Activated naive CD8-positive, alpha-beta T cell (primary cell): ENCODE data around the gene MTMR8.
"Not testable (repeated sequence)": the region's sequence is repeated elsewhere in the genome, so short reads cannot be mapped to it uniquely, and the experiment has no call there.

Experiments
- H3K27ac Mint-ChIP-seq: one replicate; pipeline ENCODE4 v1.8.0; 2021; ENCODE audit warnings: mixed read lengths
- H3K27me3 Mint-ChIP-seq: one replicate; pipeline ENCODE4 v1.8.0; 2021; ENCODE audit warnings: mixed read lengths
- H3K36me3 Mint-ChIP-seq: one replicate; pipeline ENCODE4 v1.8.0; 2021; ENCODE audit warnings: mixed read lengths
- H3K4me1 Mint-ChIP-seq: one replicate; pipeline ENCODE4 v1.8.0; 2021; ENCODE audit warnings: low read depth, mixed read lengths
- H3K4me3 Mint-ChIP-seq: one replicate; pipeline ENCODE4 v1.8.0; 2021; ENCODE audit warnings: mild to moderate bottlenecking, mixed read lengths
- H3K9me3 Mint-ChIP-seq: one replicate; pipeline ENCODE4 v1.8.0; 2021; ENCODE audit warnings: low read depth, mixed read lengths

Gene MTMR8

DNA sequence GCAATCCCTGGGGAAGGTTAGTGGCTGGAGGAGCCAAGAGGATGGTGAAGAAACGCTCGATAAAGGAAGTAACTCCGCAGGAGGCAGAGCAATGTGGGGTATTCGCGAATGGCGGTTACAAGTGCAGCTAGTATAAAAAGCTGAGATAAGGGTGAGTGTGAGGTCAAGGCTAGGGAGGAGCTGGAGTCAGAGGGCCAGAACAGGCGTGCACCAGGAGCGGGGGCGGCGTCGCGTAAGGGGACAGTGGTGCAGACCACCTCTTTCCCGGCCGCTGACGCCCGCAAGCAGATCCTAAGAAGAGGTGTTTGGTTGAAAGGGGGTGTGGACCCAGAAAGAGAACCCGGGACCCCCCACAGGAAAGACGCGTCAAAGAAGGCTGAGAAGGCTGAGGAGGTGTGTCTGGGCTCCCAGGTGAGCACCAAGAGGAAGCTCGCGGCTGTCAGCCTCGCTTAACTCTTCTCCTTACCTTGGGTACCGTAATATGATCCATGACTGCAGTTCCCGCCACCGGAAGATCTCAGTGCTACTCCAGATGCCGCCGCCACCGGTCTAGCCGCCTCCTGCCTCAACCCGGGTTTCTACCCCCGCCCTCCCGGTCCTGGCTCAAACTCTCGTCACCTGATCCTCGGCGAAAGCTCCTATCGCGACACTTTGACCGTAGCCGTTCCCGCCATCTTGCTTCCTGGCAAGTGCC lies at the start of gene MTMR8:
MTMR8 (minus strand) TSS at position 579 of the 694 bp plus-strand sequence; CDS start at position 490, 89 bp downstream.
- Mint-ChIP-seq H3K27me3 (no peaks in the 10 kb centered on the region), H3K36me3 (no peaks in the 10 kb centered on the region), H3K27ac (peak within 1 kb of the TSS; percentile 68)

DNA sequence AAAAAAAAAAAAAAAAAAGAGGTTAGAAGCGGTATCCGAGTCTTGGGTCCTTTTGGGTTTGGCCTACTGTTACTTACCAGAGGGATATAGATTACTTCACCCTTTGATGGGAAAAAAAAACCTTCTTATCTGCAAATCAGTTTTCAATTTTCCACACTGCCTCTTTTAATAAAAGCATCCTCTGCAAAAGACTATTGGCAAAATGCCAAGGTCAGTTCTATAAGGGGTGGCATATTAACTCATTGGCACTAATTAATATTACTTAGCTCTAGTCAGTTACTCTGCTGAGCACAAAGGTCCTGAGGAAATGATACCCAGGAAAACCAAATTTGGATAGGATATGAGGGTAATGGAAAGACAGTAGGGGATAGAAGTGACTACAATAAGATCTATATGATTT lies 44.3 kb upstream of the MTMR8 start:
- Mint-ChIP-seq H3K4me3 (no peak overlapping the region), H3K27ac (no peak overlapping the region), H3K4me1 (no peaks in the 10 kb centered on the region), H3K27me3 (no peaks in the 10 kb centered on the region), H3K9me3 (no peaks in the 10 kb centered on the region), H3K36me3 (no peaks in the 10 kb centered on the region)

More for the DNA sequence above, at the start of gene MTMR8:
- peak within 1 kb of the TSS; percentile 93 for H3K4me3 Mint-ChIP-seq
- no peaks in the 10 kb centered on the region for H3K9me3 Mint-ChIP-seq
- H3K4me1 Mint-ChIP-seq = peaks cover 44% of the 10 kb centered on the region

DNA sequence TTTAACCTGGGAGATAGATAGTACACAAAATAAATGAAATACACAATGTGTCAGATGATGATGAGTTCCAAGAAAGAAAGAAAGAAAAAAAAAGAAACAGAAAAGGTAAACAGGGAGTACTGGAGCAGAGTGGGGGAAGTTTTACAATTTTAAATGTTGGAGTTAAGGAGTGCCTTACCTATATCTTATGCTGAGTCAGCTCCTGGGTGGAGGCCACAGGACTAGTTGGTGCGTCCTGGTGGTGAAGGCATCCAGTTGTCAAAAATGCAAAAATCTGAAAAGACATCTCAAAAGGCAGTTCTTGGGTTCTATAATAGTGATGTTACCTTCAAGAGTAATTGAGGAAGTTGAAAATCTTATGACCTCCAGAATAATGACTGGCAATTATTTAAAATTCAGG lies 42.4 kb upstream of the MTMR8 start:
- Mint-ChIP-seq H3K27me3 (no peaks in the 10 kb centered on the region), H3K4me1 (no peaks in the 10 kb centered on the region), H3K36me3 (no peaks in the 10 kb centered on the region), H3K9me3 (no peaks in the 10 kb centered on the region), H3K27ac (no peak overlapping the region), H3K4me3 (no peak overlapping the region)

DNA sequence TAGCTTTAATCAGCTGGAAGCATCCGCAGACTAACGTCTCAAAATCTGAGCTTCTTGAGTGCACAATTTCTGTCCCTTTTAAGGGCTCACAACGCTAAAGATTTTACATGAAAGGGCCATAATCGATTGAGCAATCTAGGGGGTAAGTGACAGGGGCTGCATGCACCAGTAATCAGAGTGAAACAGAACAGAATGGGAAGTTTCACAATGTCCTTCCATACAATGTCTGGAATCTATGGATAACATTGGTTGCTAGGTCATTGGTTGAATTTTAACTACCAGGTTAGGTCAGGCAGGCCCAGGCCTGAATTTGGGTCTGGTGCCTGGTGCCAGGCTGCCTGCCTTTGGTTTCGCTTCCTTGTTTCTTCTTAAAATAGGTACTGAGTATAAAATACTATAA lies 42.0 kb upstream of the MTMR8 start:
- Mint-ChIP-seq H3K4me3 (no peak overlapping the region), H3K36me3 (no peaks in the 10 kb centered on the region), H3K27me3 (no peaks in the 10 kb centered on the region), H3K4me1 (no peaks in the 10 kb centered on the region), H3K27ac (no peak overlapping the region), H3K9me3 (no peaks in the 10 kb centered on the region)

DNA sequence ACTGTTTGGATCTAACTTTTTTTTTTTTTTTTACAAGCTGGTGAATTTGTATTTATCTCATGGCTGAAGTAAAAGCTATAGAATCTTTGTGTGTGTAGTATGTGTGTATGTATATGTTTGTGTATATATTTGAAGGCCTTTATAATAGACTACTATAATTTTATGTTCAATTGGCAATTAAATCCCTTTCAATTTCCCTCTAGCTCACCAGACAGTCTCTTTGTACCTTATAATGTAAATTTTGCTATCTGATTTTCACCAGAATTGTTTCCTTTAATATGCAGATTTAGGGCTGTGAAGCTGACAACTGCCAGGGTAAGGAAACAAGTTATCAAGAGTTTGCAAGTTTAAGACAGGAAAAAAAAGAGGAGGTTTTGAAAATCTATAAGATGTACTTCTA lies 33.1 kb upstream of the MTMR8 start:
- no peaks in the 10 kb centered on the region for H3K9me3 Mint-ChIP-seq
- H3K27me3 Mint-ChIP-seq = no peaks in the 10 kb centered on the region
- H3K27ac Mint-ChIP-seq = no peak overlapping the region
- H3K4me3 Mint-ChIP-seq = no peak overlapping the region
- no peaks in the 10 kb centered on the region for H3K4me1 Mint-ChIP-seq
- no peaks in the 10 kb centered on the region for H3K36me3 Mint-ChIP-seq

DNA sequence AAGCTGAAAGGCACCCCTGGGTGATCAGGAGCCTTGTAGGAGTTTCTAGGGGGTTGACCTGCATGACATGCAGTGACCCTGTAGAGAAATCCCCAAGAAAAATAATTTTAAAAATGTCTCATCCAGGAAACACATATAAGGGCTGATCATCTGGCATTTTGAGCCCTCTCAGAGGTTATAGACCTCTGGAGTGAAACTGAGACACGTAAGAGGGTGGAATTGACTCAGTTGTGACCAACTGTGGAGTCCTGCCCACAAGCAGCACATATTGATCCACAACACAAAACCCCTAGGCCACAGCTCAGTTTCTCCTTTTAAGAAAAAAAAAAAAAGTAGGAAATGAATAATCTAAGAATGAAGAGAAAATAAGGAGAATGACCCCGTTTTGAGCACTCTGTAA lies 32.5 kb upstream of the MTMR8 start:
- no peaks in the 10 kb centered on the region for H3K4me1 Mint-ChIP-seq
- no peak overlapping the region for H3K4me3 Mint-ChIP-seq
- no peaks in the 10 kb centered on the region for H3K27me3 Mint-ChIP-seq
- no peaks in the 10 kb centered on the region for H3K36me3 Mint-ChIP-seq
- H3K27ac Mint-ChIP-seq = no peak overlapping the region
- no peaks in the 10 kb centered on the region for H3K9me3 Mint-ChIP-seq

DNA sequence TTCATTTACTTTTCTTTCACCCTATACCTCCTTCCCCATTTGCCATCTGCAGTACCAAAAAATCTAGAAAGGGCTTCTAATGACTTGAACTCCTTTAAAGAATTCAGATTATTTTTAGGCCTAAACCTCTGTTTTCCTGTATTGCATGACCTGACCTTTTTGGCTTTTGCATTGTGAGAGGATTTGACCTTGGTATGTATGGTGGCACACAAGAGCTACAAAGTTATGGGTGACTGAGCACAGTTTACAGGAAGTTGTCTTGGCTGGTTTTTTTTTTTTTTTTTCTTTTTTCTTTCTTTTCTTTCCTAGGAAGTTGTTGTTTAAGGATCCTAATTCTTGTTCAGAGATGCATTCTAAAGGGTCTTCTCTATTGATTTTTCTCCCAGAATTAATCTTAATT lies 32.0 kb upstream of the MTMR8 start:
- H3K36me3 Mint-ChIP-seq = no peaks in the 10 kb centered on the region
- H3K4me3 Mint-ChIP-seq = no peak overlapping the region
- H3K9me3 Mint-ChIP-seq = no peaks in the 10 kb centered on the region
- H3K27ac Mint-ChIP-seq = no peak overlapping the region
- H3K4me1 Mint-ChIP-seq = no peaks in the 10 kb centered on the region
- H3K27me3 Mint-ChIP-seq = no peaks in the 10 kb centered on the region

DNA sequence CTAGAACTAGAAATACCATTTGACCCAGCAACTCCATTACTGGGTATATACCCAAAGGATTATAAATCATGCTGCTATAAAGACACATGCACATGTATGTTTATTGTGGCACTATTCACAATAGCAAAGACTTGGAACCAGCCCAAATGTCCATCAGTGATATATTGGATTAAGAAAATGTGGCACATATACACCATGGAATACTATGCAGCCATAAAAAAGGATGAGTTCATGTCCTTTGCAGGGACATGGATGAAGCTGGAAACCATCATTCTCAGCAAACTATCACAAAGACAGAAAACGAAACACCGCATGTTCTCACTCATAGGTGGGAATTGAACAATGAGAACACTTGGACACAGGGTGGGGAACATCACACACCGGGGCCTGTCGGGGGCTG lies 14.5 kb upstream of the MTMR8 start:
- not testable (repeated sequence) for H3K9me3 Mint-ChIP-seq, H3K4me1 Mint-ChIP-seq, H3K27ac Mint-ChIP-seq, H3K4me3 Mint-ChIP-seq, H3K36me3 Mint-ChIP-seq, H3K27me3 Mint-ChIP-seq

DNA sequence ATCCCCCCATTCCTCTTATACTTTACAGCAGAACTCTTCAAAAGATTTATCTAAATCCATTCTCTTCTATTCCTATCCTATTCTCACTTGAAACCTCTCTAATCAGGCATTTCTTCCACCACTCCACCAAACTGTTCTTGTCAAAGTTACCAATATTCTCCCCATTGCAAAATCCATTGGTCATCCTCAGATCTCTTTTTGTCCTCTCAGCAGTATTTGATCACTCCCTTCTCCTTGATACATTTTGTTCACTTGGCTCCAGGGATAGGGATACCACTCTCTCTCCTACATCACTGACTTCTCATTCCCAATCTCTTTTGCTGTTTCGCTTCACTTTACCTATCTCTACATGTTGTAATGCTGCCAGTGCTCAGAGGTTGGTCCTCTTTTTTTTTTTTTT lies 2.8 kb upstream of the MTMR8 start:
- Mint-ChIP-seq H3K4me3 (no peak overlapping the region), H3K27ac (no peak overlapping the region), H3K4me1 (peaks cover 25% of the 10 kb centered on the region), H3K9me3 (no peaks in the 10 kb centered on the region), H3K36me3 (no peaks in the 10 kb centered on the region), H3K27me3 (no peaks in the 10 kb centered on the region)

DNA sequence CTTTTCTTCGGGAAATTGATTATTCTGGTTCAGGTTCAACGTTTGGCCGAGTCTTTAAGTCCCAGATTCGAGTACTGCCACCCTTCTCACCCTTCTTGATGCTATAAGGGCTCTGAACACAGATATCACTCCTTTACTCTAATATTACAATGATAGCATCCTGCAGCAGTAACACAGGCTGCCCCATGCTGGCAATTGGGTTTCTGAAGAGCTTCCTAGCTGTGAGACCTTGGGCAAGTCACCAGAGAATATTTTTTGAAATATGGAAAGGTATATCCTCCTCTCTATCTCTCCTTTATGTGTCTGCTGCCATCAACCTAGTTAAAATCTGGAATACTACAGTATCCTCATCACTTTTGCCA lies 297 bp upstream of the MTMR8 start:
- Mint-ChIP-seq H3K27me3 (no peaks in the 10 kb centered on the region), H3K4me3 (peak overlapping the region; percentile 93), H3K4me1 (peaks cover 44% of the 10 kb centered on the region), H3K9me3 (no peaks in the 10 kb centered on the region), H3K36me3 (no peaks in the 10 kb centered on the region), H3K27ac (peak overlapping the region; percentile 68)

DNA sequence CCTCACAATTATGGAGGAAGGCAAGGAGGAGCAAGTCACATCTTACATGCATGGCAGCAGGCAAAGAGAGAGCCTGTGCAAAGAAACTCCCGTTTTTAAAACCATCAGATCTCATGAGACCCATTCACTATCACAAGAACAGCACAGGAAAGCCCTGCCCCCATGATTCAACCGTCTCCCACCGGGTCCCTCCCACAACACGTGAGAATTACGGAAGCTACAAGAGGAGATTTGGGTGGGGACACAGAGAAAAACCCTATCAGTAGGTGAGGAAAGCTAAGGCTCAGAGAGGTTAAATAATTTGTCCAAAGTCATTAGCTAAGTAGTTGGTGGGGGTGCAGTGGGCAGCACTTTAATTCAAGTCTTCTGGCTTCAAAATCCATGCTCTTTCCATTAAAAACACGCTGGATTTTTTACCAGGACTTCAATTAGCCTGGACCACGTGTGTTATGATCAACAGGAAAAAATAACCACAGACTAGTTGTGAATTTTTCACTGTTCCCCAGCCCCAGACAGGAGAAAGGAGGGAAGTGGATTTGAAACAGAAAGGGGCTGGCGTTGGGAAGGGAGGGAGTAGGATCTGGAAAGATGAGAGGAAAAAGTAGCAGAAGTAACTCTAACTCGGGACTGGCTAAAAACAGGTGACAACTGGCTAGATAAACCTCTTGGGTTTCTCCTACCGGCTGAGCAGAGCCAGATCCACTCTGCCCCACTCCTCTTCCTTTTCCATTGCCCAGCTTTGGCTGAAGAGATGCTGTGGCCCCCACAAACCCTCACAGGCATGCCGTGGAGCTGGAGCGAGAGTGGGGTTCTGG lies 986 bp downstream of the MTMR8 start:
- no peaks in the 10 kb centered on the region for H3K36me3 Mint-ChIP-seq
- peaks cover 44% of the 10 kb centered on the region for H3K4me1 Mint-ChIP-seq
- H3K9me3 Mint-ChIP-seq = no peaks in the 10 kb centered on the region
- peak overlapping the region; percentile 68 for H3K27ac Mint-ChIP-seq
- H3K4me3 Mint-ChIP-seq = peak overlapping the region; percentile 93
- no peaks in the 10 kb centered on the region for H3K27me3 Mint-ChIP-seq

DNA sequence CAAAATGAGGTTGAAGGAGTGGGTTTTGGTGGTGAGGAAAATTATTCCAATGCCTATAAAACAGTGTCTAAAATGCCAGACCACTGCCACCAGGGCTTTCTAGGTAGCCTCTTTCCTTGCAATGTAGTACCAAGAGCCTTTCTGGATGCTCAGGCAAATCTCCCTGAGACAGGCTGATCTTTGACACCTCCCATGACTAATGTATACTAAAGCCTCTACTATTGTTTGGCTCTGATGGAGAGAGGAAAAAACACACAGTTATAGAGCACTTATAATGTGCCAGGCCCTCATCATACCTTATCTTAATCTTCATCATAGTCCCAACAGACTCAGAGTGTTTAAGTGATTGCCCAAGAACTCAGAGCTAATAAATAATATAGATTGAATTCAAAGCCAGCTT lies 5.8 kb downstream of the MTMR8 start:
- no peaks in the 10 kb centered on the region for H3K27me3 Mint-ChIP-seq
- H3K27ac Mint-ChIP-seq = no peak overlapping the region
- H3K4me1 Mint-ChIP-seq = peaks cover 34% of the 10 kb centered on the region
- H3K4me3 Mint-ChIP-seq = no peak overlapping the region
- H3K9me3 Mint-ChIP-seq = no peaks in the 10 kb centered on the region
- peaks cover 13% of the 10 kb centered on the region for H3K36me3 Mint-ChIP-seq

DNA sequence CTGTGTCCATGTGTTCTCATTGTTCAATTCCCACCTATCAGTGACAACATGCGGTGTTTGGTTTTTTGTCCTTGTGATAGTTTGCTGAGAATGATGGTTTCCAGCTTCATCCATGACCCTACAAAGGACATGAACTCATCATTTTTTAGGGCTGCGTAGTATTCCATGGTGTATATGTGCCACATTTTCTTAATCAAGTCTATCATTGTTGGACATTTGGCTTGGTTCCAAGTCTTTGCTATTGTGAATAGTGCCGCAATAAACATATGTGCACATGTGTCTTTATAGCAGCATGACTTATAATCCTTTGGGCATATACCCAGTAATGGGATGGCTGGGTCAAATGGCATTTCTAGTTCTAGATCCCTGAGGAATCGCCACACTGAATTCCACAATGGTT lies 14.5 kb downstream of the MTMR8 start:
- not testable (repeated sequence) for H3K9me3 Mint-ChIP-seq, H3K4me3 Mint-ChIP-seq, H3K4me1 Mint-ChIP-seq, H3K27me3 Mint-ChIP-seq, H3K27ac Mint-ChIP-seq
- peaks cover 33% of the 10 kb centered on the region for H3K36me3 Mint-ChIP-seq

DNA sequence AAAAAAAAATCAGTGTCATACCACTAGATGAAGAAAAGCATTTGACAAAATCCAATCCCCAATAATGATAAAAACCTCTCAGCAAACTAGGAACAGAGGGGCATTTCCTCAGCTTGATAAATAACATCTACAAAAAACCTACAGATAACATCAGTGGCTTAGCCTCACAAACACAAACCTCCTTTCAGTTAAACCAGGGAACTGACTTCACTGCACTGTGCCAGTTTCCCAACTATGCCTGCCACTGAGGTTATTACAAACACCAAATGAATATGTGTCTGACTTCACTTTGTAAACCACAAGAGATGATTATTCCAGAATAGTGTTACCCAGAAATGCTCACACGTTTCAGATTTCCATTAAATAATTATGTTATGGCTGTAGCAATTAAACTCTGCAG lies 15.3 kb downstream of the MTMR8 start:
- H3K27ac Mint-ChIP-seq = no peak overlapping the region
- no peaks in the 10 kb centered on the region for H3K27me3 Mint-ChIP-seq
- H3K4me1 Mint-ChIP-seq = no peaks in the 10 kb centered on the region
- H3K36me3 Mint-ChIP-seq = peaks cover 28% of the 10 kb centered on the region
- H3K9me3 Mint-ChIP-seq = peaks cover 4% of the 10 kb centered on the region
- H3K4me3 Mint-ChIP-seq = no peak overlapping the region

DNA sequence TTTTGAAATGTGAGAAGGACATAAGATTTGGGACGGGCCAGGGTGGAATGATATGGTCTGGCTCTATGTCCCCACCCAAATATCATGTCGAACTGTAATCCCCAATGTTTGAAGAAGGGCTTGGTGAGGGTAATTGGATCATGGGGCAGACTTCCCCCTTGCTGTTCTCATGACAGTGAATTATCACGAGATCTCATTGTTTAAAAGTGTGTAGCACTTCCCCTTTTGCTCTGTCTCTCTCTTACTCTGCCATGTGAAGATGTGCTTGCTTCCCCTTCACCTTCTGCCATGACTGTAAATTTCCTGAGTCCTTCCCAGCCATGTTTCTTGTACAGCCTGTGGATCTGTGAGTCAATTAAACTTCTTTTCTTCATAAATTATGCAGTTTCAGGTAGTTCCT lies 17.5 kb downstream of the MTMR8 start:
- H3K27me3 Mint-ChIP-seq = no peaks in the 10 kb centered on the region
- H3K4me3 Mint-ChIP-seq = no peak overlapping the region
- H3K36me3 Mint-ChIP-seq = peaks cover 27% of the 10 kb centered on the region
- no peaks in the 10 kb centered on the region for H3K4me1 Mint-ChIP-seq
- no peaks in the 10 kb centered on the region for H3K9me3 Mint-ChIP-seq
- H3K27ac Mint-ChIP-seq = no peak overlapping the region

DNA sequence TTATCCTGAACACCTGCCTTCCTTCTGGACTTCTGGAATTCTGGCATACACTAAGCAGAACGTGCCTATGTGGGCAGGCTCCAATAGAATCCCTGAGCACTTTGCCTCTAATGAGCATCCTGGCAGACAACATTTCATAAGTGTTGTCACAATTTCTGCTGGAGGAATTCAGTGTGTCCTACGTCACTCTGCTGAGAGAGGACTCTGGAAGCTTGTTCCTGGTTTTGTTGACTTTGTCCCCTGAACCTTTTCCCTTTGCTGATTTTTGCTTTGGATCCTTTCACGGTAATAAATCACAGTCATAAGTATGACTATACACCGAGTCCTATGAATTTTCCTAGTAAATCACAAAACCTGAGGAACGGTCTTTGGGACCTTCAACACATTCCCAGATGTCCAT lies 43.2 kb downstream of the MTMR8 start:
- no peak overlapping the region for H3K27ac Mint-ChIP-seq
- H3K36me3 Mint-ChIP-seq = peaks cover 31% of the 10 kb centered on the region
- H3K27me3 Mint-ChIP-seq = no peaks in the 10 kb centered on the region
- no peaks in the 10 kb centered on the region for H3K9me3 Mint-ChIP-seq
- peaks cover 1% of the 10 kb centered on the region for H3K4me1 Mint-ChIP-seq
- no peak overlapping the region for H3K4me3 Mint-ChIP-seq
